Measurements from ENCODE around the gene KRT9. TPM values are rescaled to one million over a fixed set of nuclear protein-coding genes. Genes with fewer than 3 reads are reported as not detected.

KRT9 gene
- total RNA-seq, 1 experiment from 2014 or later = 0.15 TPM

- no TSS peak for BruUV-seq (replicated peaks)
- Histone ChIP-seq H3K4me3 (replicated peaks in 1 of 2; ENCODE audit: low read depth in 1 of 2, low read length in 2 of 2) (no peak overlapping the region), H3K4me1 (ENCODE audit: control insufficient read depth in 1 of 2, insufficient read depth in 2 of 2, low read length in 2 of 2) (peaks cover 0 to 8% of the 10 kb centered on the region in 2 experiments; a peak in 1 of 4 replicates), H3K9ac (ENCODE audit: low read length) (no peak overlapping the region), H4K20me1 (ENCODE audit: insufficient read depth) (no peaks in the 10 kb centered on the region), H3K36me3 (ENCODE audit: control insufficient read depth in 1 of 2, insufficient read depth in 2 of 2, low read length in 2 of 2) (no peaks in the 10 kb centered on the region), H3K27ac (ENCODE audit: low read depth, low read length) (no peak overlapping the region), H2AFZ (ENCODE audit: low read depth, low read length, poor library complexity, severe bottlenecking) (no peak overlapping the region), H3K79me2 (ENCODE audit: insufficient read depth, low read length) (no peaks in the 10 kb centered on the region), H3K4me2 (ENCODE audit: low read length) (no peak overlapping the region), H3K9me2 (ENCODE audit: insufficient read depth) (no peaks in the 10 kb centered on the region), H3K27me3 (ENCODE audit: insufficient read depth, low read length) (no peaks in the 10 kb centered on the region), H3K9me3 (ENCODE audit: control insufficient read depth in 1 of 2, insufficient read depth in 1 of 2, low read depth in 1 of 2, low read length in 2 of 2) (no peaks in the 10 kb centered on the region)
- POLR2A ChIA-PET = no interaction called here
- RAD21 ChIA-PET (ENCODE audit: low non-redundant PET in 1 of 2, low total read pairs in 2 of 2, uncharacterized antibody in 2 of 2, unreplicated experiment in 2 of 2) = no interaction called here
- TF ChIP-seq CBX3 (IDR thresholded peaks at IDR 0.05; ENCODE audit: low read depth) (no peak), MAX (IDR thresholded peaks at IDR 0.05) (no peak), ZFX (IDR thresholded peaks at IDR 0.05) (no peak), SP1 (IDR thresholded peaks at IDR 0.05; ENCODE audit: low read depth) (no peak), CTCF (IDR thresholded peaks at IDR 0.05 in 2 of 3, conservative IDR thresholded peaks at IDR 0.05 in 1 of 3; ENCODE audit: borderline replicate concordance in 1 of 3, insufficient read depth in 1 of 3, low read depth in 2 of 3, low read length in 2 of 3) (no peak), JUND (IDR thresholded peaks at IDR 0.05) (no peak), POLR2AphosphoS5 (IDR thresholded peaks at IDR 0.05; ENCODE audit: low read depth, low read length) (no peak)
- TF ChIP-seq, protein P1, sequence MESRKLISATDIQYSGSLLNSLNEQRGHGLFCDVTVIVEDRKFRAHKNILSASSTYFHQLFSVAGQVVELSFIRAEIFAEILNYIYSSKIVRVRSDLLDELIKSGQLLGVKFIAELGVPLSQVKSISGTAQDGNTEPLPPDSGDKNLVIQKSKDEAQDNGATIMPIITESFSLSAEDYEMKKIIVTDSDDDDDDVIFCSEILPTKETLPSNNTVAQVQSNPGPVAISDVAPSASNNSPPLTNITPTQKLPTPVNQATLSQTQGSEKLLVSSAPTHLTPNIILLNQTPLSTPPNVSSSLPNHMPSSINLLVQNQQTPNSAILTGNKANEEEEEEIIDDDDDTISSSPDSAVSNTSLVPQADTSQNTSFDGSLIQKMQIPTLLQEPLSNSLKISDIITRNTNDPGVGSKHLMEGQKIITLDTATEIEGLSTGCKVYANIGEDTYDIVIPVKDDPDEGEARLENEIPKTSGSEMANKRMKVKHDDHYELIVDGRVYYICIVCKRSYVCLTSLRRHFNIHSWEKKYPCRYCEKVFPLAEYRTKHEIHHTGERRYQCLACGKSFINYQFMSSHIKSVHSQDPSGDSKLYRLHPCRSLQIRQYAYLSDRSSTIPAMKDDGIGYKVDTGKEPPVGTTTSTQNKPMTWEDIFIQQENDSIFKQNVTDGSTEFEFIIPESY (IDR thresholded peaks at IDR 0.05; ENCODE audit: extremely low read depth, insufficient replicate concordance, low read length) = no peak
- ATAC-seq (no peak), DNase-seq (ENCODE audit: low read depth, low spot score) (no peak)
- CTCF ChIA-PET = interaction anchor here (1.6 kb wide), 1 partner anchor 39 kb away, joined by 4 read pairs; no protein-coding TSS in a partner anchor
- intact Hi-C loops (cut with micrococcal nuclease) = no loop called here
These were observed 16.4 kb upstream of the KRT9 start for GRCh38 chr17:41588126-41588810.
